Activated CD4-positive, CD25-positive, alpha-beta regulatory T cell treated with anti-CD3 and anti-CD28 coated beads, Interleukin-2, amount 50 U/mL, for 16 hours (primary cell): ENCODE data around the gene DIP2C.

ENCODE experiments used
- DNase-seq: peaks from one replicate; pipeline ENCODE4 v3.0.0-alpha.2; 2020; ENCODE audit warnings: low read depth, low spot score

DIP2C gene

DNA sequence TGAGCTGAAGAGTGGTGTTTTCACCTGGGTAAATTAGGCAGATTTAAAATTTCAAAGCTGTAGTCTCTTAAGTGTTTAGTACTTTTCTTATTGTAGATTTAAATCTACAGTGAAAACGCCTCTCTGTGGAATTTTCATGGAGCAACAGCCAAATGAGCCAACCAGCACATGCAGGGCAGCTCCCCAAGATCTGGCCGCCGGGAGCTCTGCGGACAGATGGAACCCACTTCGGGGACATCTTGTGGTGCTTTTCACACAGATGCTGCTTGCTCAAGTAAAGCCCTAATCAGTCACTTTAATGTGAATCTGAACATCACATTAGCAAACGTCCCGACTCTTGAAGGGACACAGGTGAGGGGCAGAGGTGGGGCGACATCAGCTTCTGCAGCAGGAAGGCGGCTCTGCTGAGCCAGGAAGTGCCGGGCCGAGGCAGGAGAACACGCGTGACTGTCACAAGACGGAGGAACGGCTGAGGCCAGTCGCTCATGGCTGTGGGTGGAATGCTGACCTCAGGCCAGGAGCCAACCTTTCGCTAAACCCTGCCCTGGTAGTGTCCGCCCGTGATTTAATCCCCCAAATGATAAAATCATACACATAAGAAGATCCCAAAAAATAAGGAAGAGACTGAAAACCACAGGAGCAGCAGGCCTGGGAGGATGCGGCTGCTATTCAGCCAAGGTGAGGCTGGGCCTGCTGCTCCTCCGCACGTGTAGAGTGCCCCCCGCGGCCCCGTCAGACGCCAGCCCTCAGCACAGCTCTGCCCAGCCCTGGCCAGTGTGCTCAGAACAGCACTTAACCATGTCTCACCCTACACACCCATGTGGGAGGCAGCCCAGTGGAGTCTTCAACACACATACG lies 297.4 kb downstream of the DIP2C start:
- DNase-seq: no peak

DNA sequence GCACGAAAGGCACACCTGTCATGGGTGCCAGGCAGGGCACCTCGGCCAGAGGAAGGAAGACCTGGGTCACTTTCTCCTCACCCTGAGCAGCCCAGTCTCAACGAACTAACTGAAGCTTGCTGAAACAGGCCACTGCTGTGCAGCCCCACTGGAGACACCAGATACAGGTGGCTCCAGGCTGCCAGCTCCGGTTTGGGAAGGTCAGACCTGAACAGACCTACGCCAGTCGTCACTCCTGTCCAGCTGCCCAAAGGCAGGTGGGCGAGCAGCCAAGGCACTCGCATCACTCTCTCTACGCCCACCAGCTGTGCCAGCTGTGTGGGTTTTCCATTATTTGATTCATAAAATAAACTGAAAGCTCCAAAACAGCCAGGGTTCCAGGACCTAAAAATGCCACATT lies 298.2 kb downstream of the DIP2C start:
- no peak for DNase-seq

DNA sequence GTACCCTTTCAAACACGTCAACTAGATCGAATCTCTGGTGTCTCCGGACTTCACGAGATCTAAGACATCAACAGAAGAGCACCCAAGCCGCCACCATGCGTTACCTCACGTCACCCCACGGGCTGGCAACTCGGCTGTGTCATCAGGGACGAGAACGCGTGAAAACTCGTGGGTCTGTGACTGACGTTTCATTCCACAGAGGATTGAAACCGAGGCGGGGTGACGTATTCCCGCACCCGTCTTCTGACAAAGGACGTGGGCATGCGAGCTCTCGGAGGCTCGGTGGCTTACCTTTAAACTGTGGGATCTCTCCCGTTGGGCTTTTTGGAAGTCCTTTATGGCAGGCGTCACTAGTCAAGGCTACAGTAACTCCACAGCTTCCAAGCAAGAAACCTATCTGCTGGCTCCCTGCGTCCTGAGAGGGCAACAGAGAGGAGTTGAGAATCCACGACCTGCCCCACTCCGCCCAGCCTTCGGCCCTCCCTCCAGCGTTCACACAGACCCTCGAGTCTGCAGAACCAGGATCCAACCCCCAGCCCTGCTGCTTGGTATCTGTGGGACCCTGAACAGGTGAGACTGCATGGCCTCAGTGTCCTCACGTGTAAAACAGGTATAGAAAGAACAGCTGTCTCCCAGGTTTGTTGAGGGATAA lies 298.9 kb downstream of the DIP2C start:
- DNase-seq: no peak

DNA sequence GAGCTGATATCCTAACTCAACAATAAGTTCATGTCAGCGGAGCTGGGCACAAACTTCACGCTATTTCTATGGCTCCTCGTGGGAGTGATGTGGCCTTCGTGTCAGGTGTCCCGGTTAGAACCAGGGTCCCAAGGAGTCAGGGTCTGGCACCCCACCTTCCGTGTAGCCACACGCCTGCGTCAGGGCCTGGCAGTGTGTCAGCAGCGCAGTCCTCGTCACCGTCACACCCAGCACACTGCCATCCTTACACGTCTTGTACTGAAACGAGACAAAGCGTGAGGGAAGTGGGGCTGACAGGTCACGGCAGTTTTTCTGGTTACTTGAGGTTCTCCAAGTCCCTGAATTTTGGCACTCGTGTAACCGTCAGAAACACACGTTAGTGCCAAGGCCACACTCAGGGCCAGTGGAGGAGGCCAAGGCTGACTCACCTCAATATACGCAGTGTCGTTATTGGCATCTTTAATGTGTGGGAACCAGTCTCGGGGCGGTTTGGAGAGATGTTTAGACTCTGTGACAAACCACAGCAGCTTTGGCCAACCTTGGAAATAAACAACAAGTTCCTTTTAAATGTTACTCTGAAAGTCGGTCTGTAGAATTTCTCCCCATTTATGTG lies 299.5 kb downstream of the DIP2C start:
- no peak for DNase-seq

DNA sequence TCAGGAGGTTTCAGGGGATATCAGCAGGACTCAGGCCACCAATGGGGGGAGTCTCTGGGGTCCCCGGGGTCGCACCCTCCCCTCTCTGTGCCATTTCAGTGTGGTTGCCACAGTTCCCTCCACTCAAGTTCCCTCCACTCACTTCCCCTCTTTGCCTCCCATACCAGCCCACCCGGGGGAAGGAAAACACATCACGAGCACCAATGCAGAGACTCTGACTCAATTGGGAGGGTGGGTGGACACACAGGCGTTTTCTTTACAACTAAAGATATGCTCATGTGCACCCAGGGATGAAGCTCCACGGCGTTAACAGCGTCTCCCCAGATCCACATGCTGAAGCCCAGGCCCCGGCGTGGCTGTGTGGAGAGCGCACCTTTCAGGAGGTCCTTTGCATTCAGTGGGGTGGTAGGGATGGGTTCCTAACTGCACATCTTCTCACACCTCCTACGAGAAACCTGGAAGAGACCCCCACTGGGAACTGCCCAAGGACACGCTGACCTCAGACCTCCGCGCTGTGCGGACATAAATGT lies 300.1 kb downstream of the DIP2C start:
- DNase-seq: no peak

DNA sequence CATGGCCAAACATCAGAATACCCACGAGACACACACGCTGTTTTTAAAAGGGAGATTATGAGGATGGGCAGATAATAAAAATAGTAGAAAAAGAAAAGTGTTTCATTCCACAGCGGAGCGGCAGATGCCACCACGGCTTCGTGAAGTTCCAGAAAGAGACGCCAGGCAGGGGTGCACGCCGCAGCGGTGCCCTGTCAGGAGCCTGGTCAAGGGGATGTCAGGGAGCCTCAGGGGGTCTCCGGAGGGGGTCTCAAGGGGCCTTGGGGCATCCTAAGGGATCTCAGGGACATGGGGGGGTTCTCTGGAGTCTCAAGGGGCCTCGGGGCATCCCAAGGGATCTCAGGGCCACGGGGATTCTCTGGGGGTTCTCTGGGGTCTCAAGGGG lies 300.8 kb downstream of the DIP2C start:
- DNase-seq: no peak

DNA sequence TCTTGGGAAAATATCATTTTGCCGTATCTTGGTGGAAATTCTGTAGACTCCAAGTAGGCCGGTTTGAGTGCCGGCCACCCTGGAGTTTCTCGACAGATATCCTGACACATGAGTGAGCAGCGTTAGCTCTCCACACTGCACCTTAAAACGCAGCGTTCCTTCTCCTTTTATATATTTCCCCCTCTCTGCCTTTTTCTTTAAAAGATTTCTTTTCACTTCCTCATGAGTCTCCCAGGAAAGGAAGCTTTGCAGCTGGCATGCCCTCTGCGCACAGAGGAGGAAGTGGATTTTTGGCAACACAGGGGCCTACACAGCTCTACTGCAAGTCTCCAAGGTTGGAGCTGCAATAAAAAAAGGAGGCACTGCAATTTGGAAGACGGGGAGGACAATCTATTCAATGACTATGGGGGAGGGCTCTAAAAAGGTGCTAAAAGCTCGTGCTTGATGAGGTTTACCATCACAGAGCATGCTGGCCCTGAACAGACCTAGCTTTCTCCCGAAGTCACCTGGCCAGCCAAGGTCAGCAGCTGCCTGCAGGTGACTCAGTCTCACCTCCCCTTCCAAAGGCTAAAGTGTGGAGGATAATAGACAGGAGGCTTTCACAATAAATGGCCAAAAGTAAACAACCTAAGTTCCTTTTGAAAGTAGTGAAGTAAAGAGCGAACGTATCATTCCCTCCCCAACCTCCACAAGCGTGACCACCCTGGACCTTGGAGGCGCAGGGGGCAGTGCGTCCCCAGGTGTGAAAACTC lies 301.4 kb downstream of the DIP2C start:
- DNase-seq: no peak

DNA sequence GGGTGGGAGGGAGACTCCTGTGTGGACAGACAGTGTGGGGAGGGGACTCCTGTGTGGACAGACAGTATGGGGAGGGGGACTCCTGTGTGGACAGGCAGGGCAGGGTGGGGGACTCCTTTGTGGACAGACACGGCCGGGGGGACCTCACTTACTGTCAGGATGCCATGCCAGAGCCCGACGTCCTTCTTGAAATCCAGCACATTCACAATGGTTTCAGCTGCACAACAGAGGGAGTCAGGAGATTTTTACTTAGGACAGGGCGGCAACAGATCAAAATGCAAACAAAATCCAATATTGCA lies 301.9 kb downstream of the DIP2C start:
- DNase-seq: no peak

DNA sequence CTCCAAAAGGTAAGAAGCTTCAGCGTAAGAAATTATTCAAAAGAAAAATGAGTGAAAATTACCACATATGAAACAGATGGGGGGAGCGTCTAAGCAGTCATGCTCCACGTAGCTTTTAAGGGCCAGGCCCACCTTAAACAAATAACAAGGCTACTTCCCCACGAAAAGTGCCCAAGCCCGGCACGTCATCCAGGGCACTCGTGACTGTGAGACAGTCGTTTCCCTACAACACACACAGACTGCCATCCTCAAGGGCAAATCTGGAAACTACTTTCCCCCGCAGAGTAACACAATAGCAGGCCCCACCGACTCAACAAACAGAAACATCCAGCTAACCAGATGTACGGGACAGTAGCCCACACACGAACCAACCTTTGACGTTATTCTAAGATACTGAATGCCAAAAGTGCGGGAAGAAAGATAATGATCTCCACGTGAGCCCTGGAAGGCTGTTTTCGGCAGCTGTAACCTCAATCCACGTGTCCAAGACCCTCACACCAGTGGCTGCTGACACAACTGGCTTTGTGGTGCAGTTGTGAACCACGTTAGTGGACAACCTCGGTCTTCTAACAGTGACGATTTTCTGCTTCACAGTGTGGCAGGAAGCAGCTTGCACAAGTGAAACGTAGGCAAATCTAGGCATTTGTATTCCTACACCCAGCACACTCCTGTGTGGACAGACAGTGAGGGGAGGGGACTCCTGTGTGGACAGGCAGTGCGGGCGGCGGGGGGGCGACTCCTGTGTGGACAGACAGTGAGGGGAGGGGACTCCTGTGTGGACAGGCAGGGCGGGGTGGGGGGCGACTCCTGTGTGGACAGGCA lies 302.5 kb downstream of the DIP2C start:
- DNase-seq: no peak

DNA sequence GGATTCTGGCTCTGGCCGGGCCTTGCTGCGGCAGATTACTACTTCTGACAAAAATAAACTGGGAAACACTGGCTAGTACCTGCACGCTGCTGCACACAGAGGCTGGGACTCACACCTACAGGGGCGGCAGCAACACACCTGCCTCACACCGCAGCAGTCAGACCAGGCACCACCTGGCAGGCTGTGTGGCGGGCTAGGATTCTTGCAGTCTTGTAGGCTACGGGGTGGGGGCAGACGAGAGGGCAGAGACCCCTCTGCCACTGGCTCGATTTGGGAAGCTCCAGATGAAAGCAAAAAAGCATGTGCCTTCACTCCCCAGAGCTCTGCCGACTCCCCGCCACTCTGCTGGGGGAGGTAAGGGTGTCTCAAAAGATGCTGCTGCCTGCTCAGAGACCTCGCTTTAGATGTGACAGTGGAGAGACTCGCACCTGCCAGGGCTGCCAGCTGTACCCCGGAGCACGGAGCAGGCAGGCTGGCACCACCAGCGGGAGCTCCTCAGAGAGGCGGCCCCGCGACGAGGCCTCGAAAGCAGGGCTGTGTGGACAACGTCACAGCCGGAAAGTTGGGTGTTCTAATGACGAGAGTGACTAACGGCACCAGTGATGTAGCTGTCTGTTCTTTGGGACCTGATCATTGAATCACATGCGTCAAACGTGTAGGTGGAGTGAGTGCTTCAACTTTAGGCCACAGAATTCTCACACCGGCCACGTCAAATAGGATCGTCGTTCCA lies 303.7 kb downstream of the DIP2C start:
- DNase-seq: no peak

DNA sequence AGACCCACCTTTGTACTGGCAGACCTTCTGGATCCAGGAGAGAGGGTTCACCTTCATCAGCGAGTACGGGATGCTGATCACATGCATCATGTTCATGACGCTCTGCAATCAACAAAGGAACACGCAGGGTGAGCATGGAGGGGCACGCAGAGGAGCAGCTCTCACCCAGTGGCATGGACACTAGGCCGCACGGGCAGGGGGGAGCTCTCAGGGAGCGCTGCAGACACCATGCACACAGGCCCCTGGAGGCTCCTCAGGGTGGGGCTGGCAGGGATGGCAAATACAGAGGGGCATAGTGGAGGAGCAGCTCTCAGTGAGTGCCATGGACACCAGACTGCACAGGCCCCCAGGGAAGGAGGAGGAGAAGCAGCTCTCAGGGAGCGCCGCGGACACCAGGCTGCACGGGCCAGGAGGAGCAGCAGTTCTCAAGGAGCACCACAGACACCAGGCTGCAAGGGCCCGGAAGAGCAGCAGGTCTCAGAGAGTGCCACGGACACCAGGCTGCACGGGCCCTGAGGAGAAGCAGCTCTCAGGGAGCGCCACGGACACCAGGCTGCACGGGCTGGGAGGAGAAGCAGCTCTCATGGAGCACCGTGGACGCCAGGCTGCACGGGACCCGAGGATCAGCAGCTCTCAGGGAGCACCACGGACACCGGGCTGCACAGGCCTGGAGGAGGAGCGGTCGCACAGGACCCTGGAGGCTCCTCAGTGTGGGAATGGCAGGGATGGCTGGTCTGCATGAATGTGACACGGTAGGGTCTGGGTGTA lies 304.7 kb downstream of the DIP2C start:
- no peak for DNase-seq

DNA sequence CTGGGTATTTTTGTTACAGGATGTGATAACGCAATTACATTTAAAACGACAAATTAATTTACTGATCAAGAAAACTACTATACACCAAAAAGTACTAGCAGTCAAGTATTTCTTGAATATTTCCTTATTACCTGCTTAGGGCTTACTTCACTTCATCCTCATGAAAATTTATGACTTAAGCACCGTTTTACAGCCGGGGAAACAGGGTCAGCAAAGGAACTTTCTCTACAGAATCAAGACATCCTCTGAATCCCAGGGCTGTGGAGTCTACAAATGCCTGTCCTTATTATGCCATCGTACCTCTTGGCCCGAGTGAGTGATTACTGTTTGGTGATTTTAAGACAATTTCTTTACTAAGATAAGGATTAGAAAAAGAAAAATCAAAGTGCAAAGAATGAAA lies 305.9 kb downstream of the DIP2C start:
- no peak for DNase-seq

DNA sequence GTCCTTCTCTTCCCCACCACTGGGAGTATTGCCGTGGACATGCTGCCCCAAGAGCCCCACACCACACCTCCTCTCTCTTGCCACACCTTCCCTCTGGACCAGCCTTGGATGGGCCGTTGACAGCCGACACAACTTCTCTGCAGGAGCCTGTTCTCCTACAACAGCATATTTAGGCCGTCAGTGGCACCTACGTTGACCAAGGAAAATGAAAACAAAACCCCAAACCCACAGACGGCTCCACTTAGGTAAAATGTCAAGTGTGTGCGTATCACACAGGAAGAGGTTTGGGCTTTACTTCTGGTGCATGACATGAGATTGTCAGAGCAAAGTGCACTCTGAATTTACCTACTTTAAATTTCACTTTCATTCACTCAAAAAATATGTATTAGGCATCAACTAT lies 307.7 kb downstream of the DIP2C start:
- no peak for DNase-seq

DNA sequence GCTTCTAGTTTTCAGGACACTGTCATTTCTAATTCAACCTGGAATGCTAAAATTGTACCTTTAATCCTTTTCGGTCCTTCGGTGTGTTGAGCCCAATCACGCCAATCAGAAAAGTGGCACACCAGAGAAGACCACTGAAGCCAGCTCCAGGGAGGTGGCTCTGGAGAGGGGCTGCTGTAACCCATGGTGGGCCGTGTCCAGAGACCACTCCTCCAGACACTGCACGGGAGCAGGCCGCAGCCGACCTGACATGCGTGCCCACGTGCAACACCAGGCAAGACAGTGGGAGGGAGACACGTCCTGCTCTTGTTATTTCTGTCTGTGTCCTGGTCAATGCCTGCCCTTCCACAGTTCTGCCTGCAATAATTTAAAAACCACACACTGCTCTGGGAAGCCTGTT lies 308.1 kb downstream of the DIP2C start:
- DNase-seq: no peak

DNA sequence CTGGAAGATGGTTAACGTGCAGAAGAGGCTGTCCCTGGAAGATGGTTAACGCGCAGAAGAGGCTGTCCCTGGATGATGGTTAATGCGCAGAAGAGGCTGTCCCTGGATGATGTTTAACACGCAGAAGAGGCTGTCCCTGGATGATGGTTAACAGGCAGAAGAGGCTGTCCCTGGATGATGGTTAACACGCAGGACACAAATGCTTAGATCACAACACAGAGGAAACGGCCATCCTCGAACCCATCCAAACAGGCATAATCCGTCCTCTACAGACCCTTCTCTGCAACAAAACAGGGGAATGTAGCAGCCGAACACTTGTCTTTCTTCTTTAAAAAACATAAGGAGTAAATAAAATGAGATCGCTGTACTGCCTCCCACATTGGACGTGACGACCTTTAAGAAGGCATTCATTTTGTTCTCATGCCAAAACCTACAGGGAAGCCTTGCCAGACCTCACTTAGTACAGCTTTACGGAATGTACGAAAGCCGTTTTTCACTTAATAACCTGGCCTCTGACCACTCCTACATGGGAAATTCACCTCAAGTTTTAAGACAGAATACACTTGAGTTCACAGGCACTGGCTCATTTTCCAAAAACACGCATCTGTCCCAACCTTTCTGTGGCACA lies 309.0 kb downstream of the DIP2C start:
- no peak for DNase-seq

DNA sequence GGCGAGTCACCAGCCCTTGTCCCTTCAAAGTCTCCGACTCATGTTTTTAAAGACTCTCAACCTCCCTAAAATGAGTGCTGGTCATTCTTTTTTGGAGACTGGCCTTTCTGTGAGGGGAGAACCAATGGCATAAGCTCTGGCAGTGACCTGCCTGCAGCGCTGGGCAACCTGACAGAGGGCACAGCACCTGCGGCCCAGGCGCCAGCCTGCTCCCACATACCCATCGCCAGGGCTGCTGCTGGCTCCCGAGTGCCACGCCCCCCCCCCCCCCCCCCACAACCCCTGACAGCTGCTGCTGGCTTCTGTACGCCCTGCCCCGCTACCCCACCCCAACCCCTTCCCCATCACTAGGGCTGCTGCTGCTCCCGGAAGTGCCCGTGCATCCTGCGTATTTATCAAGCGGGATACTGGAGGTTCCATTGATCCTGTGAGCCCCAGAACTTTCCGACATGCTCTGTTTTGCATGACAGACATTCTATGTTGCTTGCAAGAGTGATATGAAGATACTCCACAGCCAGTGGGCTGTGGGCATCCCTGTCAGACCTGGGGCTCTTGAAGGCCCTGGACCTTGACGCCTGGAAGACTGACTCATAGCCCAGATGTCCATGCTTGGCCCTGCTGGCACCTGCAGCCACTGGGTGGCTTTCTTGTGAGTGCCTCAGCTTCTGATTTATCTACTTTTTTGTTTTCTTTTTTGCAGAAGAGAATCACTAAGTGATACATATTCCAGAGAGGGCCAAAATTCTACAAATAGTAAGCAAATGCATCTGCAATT lies 310.4 kb downstream of the DIP2C start:
- no peak for DNase-seq

DNA sequence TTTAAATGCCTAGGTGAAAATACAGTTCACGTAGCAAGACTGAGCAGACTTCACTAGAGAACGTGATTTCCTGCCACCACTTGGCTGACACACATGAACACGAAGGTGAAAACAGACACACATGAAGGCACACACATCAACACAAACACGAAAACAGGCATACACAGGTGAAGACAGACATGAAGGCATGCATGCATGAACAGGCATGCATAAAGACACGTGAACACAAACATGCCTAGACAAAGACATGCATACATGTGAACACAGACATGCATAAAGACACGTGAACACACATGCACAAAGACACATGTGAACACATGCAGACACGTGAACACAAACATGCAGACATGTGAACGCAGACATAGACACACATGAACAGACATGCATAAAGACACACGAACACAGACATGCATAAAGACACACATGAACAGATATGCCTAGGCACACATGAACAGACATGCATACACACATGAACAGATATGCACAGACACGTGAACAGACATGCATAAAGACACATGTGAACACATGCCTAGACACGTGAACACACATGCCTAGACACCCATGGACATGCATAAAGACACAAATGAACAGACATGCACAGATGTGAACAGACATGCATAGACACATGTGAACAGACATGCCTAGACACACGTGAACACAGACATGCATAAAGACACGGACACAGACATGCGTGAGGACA lies 311.1 kb downstream of the DIP2C start:
- DNase-seq: no peak

DNA sequence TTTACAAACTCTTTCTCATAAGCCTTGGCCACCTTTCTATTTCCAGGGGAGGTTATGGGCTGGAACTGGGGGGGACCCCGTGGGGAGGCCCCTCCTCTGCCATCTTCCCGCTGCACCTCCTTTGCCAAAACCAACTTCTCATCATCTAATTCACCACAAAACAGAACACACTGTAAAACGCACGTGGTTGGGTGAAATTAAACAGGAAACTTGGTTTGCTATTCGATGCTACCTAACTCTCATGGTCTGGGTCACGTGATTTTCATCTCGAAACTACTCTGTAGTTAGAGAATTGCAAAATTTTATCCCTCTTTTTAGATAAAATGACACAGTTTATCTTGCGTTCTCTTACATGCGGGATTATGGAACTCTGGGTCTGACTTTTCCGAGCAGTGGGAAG lies 312.2 kb downstream of the DIP2C start:
- no peak for DNase-seq
